Measurements from ENCODE around the gene SLC38A6. TPM values are rescaled to one million over a fixed set of nuclear protein-coding genes. Genes with fewer than 3 reads are reported as not detected.

Gene SLC38A6
- total RNA-seq, 1 donor from 2014 or later: 14.1 TPM

DNA sequence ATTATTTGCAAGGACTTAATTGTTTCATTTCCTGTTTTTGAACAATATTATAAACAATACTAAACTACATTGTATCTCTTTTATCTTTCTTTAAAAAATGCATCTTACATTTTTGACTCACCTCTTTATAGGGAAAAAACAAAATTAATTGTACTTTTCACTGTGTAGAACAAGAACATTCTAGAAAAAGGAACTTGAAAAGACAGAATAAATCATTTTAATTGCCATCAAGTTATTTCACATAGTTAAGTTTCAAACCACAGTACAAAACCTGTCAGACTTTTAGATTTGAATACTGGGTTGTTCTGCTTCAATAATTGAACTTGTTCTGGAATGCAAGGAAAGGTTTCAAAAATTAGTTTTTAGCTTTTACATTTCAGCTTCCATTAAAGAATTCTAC lies 50.0 kb downstream of the SLC38A6 start:
- TF ChIP-seq, protein P1, sequence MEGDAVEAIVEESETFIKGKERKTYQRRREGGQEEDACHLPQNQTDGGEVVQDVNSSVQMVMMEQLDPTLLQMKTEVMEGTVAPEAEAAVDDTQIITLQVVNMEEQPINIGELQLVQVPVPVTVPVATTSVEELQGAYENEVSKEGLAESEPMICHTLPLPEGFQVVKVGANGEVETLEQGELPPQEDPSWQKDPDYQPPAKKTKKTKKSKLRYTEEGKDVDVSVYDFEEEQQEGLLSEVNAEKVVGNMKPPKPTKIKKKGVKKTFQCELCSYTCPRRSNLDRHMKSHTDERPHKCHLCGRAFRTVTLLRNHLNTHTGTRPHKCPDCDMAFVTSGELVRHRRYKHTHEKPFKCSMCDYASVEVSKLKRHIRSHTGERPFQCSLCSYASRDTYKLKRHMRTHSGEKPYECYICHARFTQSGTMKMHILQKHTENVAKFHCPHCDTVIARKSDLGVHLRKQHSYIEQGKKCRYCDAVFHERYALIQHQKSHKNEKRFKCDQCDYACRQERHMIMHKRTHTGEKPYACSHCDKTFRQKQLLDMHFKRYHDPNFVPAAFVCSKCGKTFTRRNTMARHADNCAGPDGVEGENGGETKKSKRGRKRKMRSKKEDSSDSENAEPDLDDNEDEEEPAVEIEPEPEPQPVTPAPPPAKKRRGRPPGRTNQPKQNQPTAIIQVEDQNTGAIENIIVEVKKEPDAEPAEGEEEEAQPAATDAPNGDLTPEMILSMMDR (conservative IDR thresholded peaks at IDR 0.05; ENCODE audit: low read depth, low read length): no peak
- no peak overlapping the region for H3K4me3 ChIP-seq (ENCODE audit: low read depth, low read length)
- no peak for DNase-seq (ENCODE audit: low read depth)

DNA sequence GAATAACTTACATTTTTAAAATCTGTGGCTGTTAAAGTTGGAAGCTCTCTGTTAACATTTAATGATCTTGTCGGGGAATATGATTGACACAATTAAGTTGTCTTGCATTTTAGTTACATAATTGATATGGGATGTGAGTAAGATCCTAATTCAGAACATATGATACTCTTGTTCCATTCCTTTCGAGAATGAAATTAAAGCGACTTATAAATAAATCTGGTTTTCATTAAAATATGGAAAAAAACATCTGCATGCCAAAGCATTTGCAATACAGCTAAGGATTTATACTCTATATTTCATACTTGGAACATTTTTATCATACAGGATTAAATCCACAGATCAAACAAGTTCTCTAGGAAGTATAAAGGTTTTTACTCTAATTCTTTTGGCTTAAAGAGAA lies 52.0 kb downstream of the SLC38A6 start:
- TF ChIP-seq, protein P1 (conservative IDR thresholded peaks at IDR 0.05; ENCODE audit: low read depth, low read length): no peak
- no peak for DNase-seq (ENCODE audit: low read depth)
- no peak overlapping the region for H3K4me3 ChIP-seq (ENCODE audit: low read depth, low read length)

DNA sequence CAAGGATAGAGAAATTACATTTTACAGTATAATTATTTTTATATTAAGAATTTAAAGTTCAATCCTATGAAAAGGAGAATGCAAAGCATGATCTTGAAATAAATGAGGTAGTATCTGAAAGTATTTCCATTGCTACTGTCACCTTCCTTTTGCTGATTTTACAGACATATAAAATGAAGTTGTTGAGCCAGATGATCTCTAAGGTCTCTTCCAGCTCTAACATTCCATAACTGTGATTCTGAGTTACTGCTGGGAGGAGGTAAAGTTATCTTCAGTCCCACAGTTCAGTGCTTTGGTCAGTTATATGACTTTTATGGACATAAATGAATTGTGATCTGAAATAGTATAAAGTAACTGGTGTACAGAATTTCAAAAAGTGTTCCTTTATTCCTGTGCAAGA lies 52.8 kb downstream of the SLC38A6 start:
- H3K4me3 ChIP-seq (ENCODE audit: low read depth, low read length): no peak overlapping the region
- TF ChIP-seq, protein P1 (conservative IDR thresholded peaks at IDR 0.05; ENCODE audit: low read depth, low read length): no peak
- no peak for DNase-seq (ENCODE audit: low read depth)

DNA sequence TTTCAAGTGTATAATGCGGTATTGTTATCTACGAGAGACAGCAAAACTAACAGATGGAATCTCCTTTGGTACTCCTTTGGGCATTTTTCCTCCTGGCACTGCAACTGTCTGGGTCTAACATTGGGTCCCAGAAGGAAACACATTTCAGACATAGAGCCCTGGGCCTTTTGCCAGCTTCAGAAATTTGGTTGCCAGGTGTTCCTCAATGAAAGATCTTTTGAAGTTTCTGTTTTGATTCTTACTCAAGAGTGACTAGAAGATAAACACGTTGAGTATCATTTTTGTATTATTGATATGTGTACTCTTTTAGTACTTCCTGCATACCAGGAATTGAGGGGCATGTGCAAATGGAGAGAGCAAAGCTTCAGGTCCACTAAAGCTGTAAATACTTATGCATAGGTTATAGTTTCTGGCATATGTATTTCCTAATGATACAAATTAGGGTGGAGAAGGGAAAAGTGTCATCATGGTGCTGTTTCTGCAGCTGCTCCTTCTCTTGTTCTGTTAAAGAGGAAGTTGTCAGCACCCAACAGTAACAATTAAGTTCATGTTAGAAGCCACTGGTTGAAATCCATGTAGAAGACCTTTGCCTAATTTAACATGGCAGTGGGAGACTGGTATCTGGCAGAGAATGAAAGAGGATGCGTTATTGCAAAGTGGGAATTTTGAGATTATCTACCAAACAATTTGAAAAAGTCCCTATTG lies 53.5 kb downstream of the SLC38A6 start:
- TF ChIP-seq, protein P1 (conservative IDR thresholded peaks at IDR 0.05; ENCODE audit: low read depth, low read length): no peak
- no peak for DNase-seq (ENCODE audit: low read depth)
- H3K4me3 ChIP-seq (ENCODE audit: low read depth, low read length): no peak overlapping the region

DNA sequence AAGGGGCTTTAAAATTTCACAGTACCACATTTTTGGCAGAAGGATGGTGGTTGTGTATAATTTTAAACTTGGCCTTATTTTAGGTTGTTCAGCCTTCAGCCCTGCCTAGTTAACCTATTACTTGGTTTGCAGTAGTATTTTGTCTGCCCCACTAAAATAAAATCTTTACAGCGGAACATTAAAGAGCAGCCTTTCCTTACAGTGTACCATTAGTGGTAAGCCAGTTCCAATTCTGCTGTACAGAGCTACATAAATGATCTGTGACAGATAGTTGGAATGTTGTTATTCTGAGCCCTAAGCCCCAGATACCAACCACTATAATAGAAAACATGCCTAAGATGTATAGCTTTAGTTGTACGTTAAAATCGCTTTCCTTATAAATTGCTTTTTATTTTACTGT lies 56.2 kb downstream of the SLC38A6 start:
- H3K4me3 ChIP-seq (ENCODE audit: low read depth, low read length): no peak overlapping the region
- TF ChIP-seq, protein P1 (conservative IDR thresholded peaks at IDR 0.05; ENCODE audit: low read depth, low read length): no peak
- DNase-seq (ENCODE audit: low read depth): no peak

DNA sequence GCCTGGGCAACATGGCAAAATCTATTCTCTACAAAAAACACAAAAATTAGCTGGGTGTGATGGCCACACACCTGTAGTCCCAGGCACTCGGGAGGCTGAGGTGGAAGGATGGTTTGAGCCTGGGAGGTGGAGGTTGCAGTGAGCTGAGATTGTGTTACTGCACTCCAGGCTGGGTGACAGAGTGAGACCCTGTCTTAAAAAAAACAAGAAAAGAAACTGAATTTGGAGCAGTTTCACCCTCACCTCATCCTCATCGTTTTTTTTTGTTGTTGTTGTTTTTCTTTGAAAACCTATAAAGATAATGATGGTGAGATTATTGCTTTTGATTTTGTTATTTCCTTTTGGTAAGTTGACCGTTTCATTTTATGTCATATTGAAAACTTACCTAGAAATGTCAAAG lies 60.7 kb downstream of the SLC38A6 start:
- TF ChIP-seq, protein P1 (conservative IDR thresholded peaks at IDR 0.05; ENCODE audit: low read depth, low read length): no peak
- DNase-seq (ENCODE audit: low read depth): no peak
- no peak overlapping the region for H3K4me3 ChIP-seq (ENCODE audit: low read depth, low read length)

GRCh38 chr14:61042220-61042619 lies 61.2 kb downstream of the SLC38A6 start:
- DNase-seq (ENCODE audit: low read depth): no peak
- TF ChIP-seq, protein P1 (conservative IDR thresholded peaks at IDR 0.05; ENCODE audit: low read depth, low read length): no peak
- H3K4me3 ChIP-seq (ENCODE audit: low read depth, low read length): no peak overlapping the region

Data from epithelial cell of proximal tubule (primary cell).